ENCODE results near the gene AQP12B.

AQP12B gene

DNA sequence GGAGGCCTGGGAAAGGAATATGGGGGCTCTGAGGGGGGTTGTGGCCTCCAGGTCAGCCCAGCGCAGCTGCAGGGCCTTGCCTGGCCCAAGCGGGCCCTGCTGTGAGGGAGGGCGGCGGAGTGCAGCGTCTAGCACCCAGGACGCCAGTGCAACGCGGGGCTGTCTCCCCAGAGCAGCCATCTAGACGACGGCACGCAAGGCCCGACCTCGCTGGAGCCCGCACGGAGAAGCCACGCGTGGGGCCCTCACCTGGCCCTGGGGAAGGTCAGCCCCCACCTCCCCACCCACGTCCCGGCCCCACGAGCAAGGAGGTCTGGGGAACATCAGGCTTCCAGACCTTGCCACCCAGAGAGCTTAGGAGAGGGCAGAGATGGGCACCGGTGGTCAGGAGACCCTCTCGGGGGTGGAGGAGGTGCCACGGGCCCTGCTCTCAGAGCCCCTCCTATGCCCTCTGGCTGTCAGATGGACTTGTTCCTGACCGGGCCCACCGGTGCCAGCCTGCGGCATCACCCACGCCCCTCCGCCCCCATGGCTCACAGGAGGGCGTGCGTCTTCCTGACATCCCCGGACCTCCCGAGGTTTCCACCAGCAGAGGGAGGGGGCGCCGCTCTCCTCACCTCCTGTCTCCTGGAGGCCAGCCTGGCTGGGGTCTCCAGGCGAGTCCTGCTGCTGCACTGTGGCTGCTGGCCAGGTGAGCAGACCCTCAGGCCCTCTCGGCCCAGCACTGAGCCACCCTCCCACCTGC lies 40.5 kb downstream of the AQP12B start:
- in situ Hi-C loops (cut with MboI; ENCODE audit: low pct_unique_long_range_greater_than_20kb, low sequenced_read_pairs): no loop called here
- DNase-seq: no peak

DNA sequence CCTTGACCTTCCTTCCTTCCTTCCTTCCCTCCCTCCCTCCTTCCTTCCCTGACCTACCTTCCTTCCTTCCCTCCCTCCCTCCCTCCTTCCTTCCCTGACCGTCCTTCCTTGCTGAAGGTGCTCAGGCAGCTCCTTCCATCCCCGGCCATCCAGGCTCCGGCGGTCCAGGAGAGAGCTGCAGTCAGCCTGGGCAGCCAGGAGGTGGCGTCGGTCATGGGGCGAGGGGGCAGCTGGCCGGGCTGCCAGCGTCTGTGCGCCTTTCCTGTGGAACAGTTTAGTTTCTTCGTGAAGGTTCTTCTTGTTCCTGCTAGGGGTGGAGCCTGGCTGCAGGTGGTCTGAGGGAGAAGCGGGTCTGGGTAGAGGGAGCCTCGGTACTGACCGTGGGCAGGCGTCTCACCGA lies 41.7 kb downstream of the AQP12B start:
- no peak for DNase-seq
- in situ Hi-C loops (cut with MboI; ENCODE audit: low pct_unique_long_range_greater_than_20kb, low sequenced_read_pairs): no loop called here

DNA sequence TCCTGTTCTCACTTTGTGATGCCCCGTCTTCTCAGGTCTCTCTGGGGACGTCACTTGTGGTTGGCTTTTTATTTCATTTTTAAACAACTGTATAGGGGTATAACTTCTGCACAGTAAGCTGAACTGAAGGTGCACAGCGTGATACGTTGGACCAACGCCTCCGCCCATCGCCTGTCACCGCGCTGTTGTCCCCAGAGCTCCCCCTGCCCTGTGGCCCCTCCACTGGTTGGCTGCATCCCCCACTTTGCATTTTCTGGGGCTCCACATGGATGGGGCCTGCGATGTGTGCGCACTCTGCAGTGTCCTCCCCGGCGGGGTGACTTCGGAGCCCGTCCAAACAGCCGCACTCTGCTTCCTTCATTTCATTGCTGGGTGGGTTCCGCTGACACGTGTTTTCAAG lies 43.1 kb downstream of the AQP12B start:
- no peak for DNase-seq
- in situ Hi-C loops (cut with MboI; ENCODE audit: low pct_unique_long_range_greater_than_20kb, low sequenced_read_pairs): no loop called here

- in situ Hi-C loops (cut with MboI; ENCODE audit: low pct_unique_long_range_greater_than_20kb, low sequenced_read_pairs): no loop called here
- no peak for DNase-seq
Measured at GRCh38 chr2:240638512-240639160, 44.0 kb downstream of the AQP12B start.

DNA sequence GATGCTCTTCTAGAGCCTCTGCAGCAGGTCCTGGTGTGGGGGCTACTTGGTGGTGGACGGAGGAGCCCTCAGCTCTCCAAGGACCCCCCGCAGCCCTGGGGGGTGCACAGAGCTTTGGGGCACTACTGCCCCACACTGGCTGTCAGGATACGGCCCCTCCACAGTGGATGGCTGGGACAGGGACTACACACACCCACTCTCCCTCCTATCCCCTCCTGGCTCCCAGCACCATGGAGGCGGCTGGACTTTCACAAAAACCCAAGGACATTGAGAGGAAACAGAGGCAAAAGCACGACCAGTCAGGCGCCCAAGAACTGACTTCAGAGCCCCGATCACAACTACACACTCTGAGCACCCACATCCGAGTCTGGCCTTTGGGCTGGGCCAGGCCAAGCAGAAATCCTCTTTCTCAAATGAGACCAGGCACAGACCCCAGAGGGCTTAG lies 44.8 kb downstream of the AQP12B start:
- in situ Hi-C loops (cut with MboI; ENCODE audit: low pct_unique_long_range_greater_than_20kb, low sequenced_read_pairs): no loop called here
- DNase-seq: no peak

GRCh38 chr2:240637116-240637900 lies 45.4 kb downstream of the AQP12B start:
- in situ Hi-C loops (cut with MboI; ENCODE audit: low pct_unique_long_range_greater_than_20kb, low sequenced_read_pairs): no loop called here

DNA sequence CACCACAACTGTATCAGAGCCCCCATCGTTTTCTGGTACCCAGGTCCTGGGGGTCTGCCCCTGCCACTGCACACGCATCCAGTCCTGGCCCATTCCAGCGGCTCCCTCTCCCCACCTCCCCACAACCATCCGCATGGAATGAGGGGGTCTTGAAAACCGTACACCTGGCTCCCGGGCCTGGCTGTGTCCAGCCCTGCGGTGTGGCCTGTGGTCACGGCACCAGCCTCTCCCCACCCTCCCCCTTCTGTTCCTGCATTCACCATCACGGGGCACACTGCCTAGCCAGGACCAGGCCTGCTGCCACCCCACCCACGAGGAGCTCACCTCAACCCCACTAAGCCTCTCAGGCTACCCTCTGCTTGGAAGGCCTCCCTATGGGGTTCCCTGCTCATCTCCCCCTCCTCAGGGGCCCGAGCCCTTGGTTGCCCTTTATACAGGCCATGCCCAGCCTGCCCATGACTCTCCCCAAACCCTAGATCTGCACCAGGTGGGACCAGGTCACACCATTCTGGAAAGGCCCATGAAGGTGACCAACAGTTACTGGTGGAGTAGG lies 46.0 kb downstream of the AQP12B start:
- no peak for DNase-seq
- in situ Hi-C loops (cut with MboI; ENCODE audit: low pct_unique_long_range_greater_than_20kb, low sequenced_read_pairs): no loop called here

More at GRCh38 chr2:240637116-240637900, 45.4 kb downstream of the AQP12B start:
- no peak for DNase-seq

- DNase-seq: no peak
- in situ Hi-C loops (cut with MboI; ENCODE audit: low pct_unique_long_range_greater_than_20kb, low sequenced_read_pairs): no loop called here
Measured at GRCh38 chr2:240635998-240636547, 46.6 kb downstream of the AQP12B start.

DNA sequence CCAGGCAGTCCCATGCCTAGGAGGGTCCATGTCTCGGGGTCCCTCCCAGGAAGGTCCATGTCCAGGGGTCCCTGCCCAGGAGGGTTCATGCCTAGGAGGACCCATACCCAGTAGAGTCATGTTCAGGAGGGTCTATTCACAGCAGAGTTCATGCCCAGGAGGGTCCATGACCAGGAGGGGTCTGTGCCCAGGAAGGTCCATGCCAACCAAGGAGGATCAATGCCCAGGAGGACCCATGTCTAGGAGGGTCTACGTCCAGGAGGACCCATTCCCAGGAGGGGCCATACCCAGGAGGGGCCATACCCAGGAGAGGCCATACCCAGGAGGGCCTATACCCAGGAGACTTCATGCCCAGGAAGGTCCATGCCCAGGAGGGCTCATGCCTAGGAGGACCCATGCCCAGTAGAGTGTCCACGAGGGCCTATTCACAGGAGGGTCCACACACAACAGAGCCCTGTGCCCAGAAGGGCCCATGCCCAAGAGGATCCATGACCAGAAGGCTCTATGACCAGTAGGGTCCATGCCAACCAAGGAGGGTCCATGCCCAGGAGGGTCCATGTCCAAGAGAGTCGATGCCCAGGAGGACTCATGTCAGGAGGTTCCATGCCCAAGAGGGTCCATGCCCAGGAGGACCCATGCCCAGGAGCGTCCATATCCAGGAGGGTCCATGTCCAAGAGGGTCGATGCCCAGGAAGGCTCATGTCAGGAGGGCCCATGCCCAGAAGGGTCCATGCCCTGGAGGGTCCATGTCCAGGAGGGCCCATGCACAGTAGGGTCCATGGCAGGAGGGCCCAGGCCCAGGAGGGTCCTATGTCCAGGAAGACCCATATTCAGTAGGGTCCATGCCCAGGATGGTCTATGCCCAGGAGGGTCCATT lies 47.3 kb downstream of the AQP12B start:
- no peak for DNase-seq

GRCh38 chr2:240632306-240632721 lies 50.4 kb downstream of the AQP12B start:
- in situ Hi-C loops (cut with MboI; ENCODE audit: low pct_unique_long_range_greater_than_20kb, low sequenced_read_pairs): no loop called here
- DNase-seq: no peak

More for the DNA sequence above, 47.3 kb downstream of the AQP12B start:
- in situ Hi-C loops (cut with MboI; ENCODE audit: low pct_unique_long_range_greater_than_20kb, low sequenced_read_pairs): no loop called here

GRCh38 chr2:240631548-240632305 lies 51.0 kb downstream of the AQP12B start:
- no peak for DNase-seq
- in situ Hi-C loops (cut with MboI; ENCODE audit: low pct_unique_long_range_greater_than_20kb, low sequenced_read_pairs): no loop called here

GRCh38 chr2:240630771-240631547 lies 51.7 kb downstream of the AQP12B start:
- in situ Hi-C loops (cut with MboI; ENCODE audit: low pct_unique_long_range_greater_than_20kb, low sequenced_read_pairs): no loop called here
- DNase-seq: no peak

DNA sequence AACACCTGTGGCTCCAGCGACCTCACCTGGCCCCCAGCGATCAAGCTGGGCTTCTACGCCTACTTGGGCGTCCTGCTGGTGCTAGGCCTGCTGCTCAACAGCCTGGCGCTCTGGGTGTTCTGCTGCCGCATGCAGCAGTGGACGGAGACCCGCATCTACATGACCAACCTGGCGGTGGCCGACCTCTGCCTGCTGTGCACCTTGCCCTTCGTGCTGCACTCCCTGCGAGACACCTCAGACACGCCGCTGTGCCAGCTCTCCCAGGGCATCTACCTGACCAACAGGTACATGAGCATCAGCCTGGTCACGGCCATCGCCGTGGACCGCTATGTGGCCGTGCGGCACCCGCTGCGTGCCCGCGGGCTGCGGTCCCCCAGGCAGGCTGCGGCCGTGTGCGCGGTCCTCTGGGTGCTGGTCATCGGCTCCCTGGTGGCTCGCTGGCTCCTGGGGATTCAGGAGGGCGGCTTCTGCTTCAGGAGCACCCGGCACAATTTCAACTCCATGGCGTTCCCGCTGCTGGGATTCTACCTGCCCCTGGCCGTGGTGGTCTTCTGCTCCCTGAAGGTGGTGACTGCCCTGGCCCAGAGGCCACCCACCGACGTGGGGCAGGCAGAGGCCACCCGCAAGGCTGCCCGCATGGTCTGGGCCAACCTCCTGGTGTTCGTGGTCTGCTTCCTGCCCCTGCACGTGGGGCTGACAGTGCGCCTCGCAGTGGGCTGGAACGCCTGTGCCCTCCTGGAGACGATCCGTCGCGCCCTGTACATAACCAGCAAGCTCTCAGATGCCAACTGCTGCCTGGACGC lies 52.5 kb downstream of the AQP12B start:
- DNase-seq: no peak
- in situ Hi-C loops (cut with MboI; ENCODE audit: low pct_unique_long_range_greater_than_20kb, low sequenced_read_pairs): no loop called here

GRCh38 chr2:240629619-240629967 lies 53.1 kb downstream of the AQP12B start:
- in situ Hi-C loops (cut with MboI; ENCODE audit: low pct_unique_long_range_greater_than_20kb, low sequenced_read_pairs): no loop called here
- DNase-seq: no peak

DNA sequence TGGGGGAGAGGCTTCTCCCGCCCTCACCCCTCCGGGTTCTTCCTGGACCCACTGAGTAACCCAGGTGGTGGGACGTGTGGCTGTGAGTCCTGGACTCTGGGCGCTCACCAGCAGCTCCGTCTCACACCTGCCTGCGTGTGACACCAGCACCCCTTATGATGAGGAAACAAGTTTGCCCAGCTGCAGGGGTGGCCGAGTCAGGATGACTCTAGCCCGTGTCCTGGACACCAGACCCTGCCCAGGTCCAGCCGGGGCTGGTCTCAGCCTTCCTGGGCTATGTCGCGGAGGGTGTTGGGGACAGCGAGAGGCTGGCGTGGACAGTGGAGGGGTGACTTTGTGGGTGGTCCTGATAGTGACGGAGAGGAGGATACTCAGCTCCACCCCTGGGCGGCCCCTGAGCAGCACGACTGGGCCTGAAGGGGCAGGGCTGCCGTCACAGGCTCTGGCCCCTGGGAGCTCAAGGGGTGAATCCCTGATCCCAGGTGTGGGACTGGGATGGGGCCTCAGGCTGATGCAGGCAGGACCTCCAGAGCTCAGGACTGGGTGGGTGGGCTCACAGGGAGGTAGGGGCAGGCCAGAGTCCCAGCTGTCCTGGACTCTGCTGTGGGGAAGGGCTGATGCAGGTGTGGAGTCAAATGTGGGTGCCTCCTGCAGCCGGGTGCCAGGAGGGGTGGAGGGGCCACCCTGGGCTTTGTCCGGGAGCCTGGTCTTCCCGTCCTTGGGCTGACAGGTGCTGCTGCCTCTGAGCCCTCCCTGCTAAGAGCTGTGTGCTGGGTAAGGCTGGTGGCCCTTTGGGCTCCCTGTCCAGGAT lies 53.7 kb downstream of the AQP12B start:
- no peak for DNase-seq
- in situ Hi-C loops (cut with MboI; ENCODE audit: low pct_unique_long_range_greater_than_20kb, low sequenced_read_pairs): no loop called here

DNA sequence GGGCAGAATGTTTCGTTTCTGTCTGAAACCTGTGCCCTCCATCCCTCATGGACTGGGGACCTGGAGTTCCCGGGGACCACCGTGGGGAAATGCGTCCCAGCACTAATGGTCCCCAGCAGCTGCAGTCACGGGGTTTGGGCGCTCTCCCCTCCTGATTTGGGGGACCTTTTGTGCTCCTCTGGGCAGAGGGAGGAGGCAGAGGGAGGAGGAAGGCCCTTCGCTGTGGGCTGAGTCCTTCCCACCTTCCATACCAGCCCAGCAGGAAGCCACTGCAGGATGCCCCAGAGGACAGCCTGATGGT lies 54.2 kb downstream of the AQP12B start:
- in situ Hi-C loops (cut with MboI; ENCODE audit: low pct_unique_long_range_greater_than_20kb, low sequenced_read_pairs): no loop called here
- no peak for DNase-seq
